SK-N-MC (cell line): ENCODE data around the gene MAX.
A peak's percentile ranks its signal among the peaks of the same experiment; 100 is the strongest.

Experiments used
- DNase-seq: peaks from one replicate; pipeline ENCODE4 v3.0.0-alpha.2; 2011; ENCODE audit warnings: low read depth, low spot score
- H3K27ac ChIP-seq: fragments of 200-600 bp; sonication (generic); 2 replicates; pipeline ENCODE4 v1.5.1; 2016; ENCODE audit warnings: mixed run types
- H3K36me3 ChIP-seq: fragments of 200-600 bp; sonication (generic); 2 replicates; pipeline ENCODE4 v1.6.1; 2017; ENCODE audit warnings: antibody characterized with exemption, low read length, mixed read lengths; ENCODE audit not compliant: insufficient read depth
- H3K4me3 ChIP-seq: fragments of 200-600 bp; sonication (generic); 2 replicates; pipeline ENCODE4 v1.5.1; 2016
- H3K9ac ChIP-seq: fragments of 200-600 bp; sonication (generic); 2 replicates; pipeline ENCODE4 v1.8.0; 2017; ENCODE audit warnings: mixed run types, mixed read lengths; ENCODE audit not compliant: insufficient read length
- H3K9me3 ChIP-seq: fragments of 200-600 bp; sonication (generic); 2 replicates; pipeline ENCODE4 v1.6.1; 2017; ENCODE audit warnings: low read depth, mild to moderate bottlenecking, antibody characterized with exemption, low read length, moderate library complexity, mixed read lengths
- EZH2 ChIP-seq: fragments of 200-600 bp; sonication (generic); IDR thresholded peaks from one replicate; pipeline ENCODE4 v1.6.1; 2017; ENCODE audit warnings: antibody characterized with exemption
- FOXP2 ChIP-seq: optimal IDR thresholded peaks from 2 replicates; pipeline ENCODE3; 2011; ENCODE audit warnings: mild to moderate bottlenecking, moderate library complexity; ENCODE audit not compliant: insufficient read depth; ENCODE audit errors: extremely low read length, control extremely low read depth
- POLR2AphosphoS5 ChIP-seq: IDR thresholded peaks from 2 replicates; pipeline ENCODE4 v1.6.1; 2012; ENCODE audit warnings: mild to moderate bottlenecking, low read depth, low read length, borderline replicate concordance

Gene MAX

DNA sequence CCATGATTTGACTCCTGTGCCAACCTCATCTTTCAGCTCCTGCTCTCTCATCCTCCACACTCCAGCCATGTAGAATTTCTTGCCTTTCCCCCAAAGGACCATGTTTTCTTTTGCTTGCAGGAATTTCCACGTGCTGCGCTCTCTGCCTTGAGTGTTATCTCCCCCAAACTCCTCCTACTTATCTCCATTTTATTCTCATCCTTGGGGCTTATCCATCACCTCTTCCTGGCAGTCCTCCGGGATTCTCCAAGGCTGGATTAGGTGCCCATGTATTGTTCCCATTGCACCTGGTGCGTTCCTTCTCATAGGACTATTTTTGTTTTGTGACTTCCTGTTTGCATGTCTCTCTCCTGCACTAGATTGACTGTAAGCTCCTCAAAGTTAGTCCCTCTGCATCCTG lies 7.0 kb upstream of the MAX start:
- H3K4me3 ChIP-seq: no peak overlapping the region
- no peak overlapping the region for H3K9ac ChIP-seq
- no peak for TF ChIP-seq EZH2
- TF ChIP-seq POLR2AphosphoS5: no peak
- no peak for TF ChIP-seq FOXP2
- no peak overlapping the region for H3K27ac ChIP-seq
- H3K36me3 ChIP-seq: no peaks in the 10 kb centered on the region
- DNase-seq: no peak
- no peaks in the 10 kb centered on the region for H3K9me3 ChIP-seq

DNA sequence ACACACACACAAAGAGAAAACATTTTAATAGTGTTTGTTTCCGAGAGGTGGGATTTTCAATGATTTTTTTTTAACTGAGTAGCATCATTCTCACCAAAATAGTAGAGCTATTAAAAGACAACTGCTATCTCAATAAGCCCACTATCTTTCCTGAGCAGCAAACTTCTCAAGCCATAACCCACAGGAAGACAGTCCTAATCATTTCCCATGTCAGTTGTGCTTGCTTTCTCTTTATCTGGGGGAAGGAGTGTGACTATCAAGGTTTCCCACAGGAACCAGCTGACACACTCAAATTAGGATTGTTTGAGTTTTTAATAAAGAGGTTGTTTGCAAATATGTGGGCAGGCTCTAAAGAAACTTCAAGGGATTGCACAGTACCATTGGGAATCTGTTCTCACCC lies 4.9 kb upstream of the MAX start:
- H3K27ac ChIP-seq: no peak overlapping the region
- H3K36me3 ChIP-seq: no peaks in the 10 kb centered on the region
- no peak overlapping the region for H3K9ac ChIP-seq
- no peaks in the 10 kb centered on the region for H3K9me3 ChIP-seq
- H3K4me3 ChIP-seq: no peak overlapping the region
- DNase-seq: no peak
- TF ChIP-seq POLR2AphosphoS5: no peak
- TF ChIP-seq FOXP2: no peak
- TF ChIP-seq EZH2: no peak

DNA sequence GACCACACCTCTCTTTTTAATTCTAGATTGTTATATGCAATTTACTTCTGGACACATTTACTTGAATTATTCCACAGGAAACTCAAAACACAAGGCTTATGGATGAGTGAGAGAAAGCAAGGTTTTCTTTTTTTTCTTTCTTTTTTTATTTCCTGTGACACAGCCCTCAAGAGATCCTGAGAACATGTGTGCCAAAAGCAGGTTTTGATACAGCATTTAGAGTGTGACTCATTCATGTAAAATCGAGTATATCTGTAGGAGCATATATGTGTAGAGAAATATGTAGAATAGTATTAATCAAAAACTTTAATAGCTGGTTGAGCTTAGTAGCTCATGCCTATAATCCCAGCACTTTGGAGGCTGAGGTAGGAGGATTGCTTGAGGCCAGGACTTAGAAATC lies 4.4 kb upstream of the MAX start:
- no peaks in the 10 kb centered on the region for H3K9me3 ChIP-seq
- H3K4me3 ChIP-seq: no peak overlapping the region
- no peak for TF ChIP-seq EZH2
- TF ChIP-seq POLR2AphosphoS5: no peak
- TF ChIP-seq FOXP2: no peak
- no peak for DNase-seq
- H3K9ac ChIP-seq: no peak overlapping the region
- no peaks in the 10 kb centered on the region for H3K36me3 ChIP-seq
- no peak overlapping the region for H3K27ac ChIP-seq

DNA sequence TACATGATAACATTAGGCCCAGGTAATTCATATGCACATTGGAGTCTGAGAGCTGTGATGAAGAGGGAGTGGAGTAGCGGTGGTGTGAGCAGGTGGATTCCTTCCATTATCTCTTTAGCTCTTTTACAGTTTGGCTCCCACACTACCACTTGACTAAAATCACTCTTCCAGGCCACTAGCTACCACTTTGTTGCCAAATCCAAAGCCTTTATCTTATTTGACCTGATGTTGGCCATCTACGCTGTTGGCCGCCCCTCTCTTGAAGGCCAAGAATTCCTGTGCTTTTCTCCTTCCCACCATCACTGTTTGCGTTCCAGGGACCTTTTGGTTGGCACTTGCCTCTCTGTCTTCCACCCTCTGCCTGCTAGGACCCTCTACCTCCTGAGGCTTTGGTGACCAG lies 4.0 kb upstream of the MAX start:
- no peak for TF ChIP-seq FOXP2
- no peak for TF ChIP-seq EZH2
- TF ChIP-seq POLR2AphosphoS5: no peak
- H3K27ac ChIP-seq: no peak overlapping the region
- DNase-seq: no peak
- H3K4me3 ChIP-seq: no peak overlapping the region
- H3K9me3 ChIP-seq: no peaks in the 10 kb centered on the region
- H3K36me3 ChIP-seq: no peaks in the 10 kb centered on the region
- H3K9ac ChIP-seq: no peak overlapping the region

GRCh38 chr14:65104791-65105190 lies 2.5 kb upstream of the MAX start:
- Histone ChIP-seq H3K9ac (no peak overlapping the region), H3K27ac (no peak overlapping the region), H3K9me3 (no peaks in the 10 kb centered on the region), H3K4me3 (no peak overlapping the region), H3K36me3 (peaks cover 6% of the 10 kb centered on the region; the same call in 1 of the 2 replicates)
- TF ChIP-seq FOXP2 (no peak), EZH2 (no peak)
- DNase-seq: no peak

GRCh38 chr14:65103150-65103760 lies 938 bp upstream of the MAX start:
- DNase-seq: peak; percentile 12
- H3K4me3 ChIP-seq: peak overlapping the region; percentile 89
- H3K27ac ChIP-seq: no peak overlapping the region
- no peaks in the 10 kb centered on the region for H3K9me3 ChIP-seq
- no peak for TF ChIP-seq EZH2
- peaks cover 11% of the 10 kb centered on the region for H3K36me3 ChIP-seq
- peak overlapping the region; percentile 62 for H3K9ac ChIP-seq

DNA sequence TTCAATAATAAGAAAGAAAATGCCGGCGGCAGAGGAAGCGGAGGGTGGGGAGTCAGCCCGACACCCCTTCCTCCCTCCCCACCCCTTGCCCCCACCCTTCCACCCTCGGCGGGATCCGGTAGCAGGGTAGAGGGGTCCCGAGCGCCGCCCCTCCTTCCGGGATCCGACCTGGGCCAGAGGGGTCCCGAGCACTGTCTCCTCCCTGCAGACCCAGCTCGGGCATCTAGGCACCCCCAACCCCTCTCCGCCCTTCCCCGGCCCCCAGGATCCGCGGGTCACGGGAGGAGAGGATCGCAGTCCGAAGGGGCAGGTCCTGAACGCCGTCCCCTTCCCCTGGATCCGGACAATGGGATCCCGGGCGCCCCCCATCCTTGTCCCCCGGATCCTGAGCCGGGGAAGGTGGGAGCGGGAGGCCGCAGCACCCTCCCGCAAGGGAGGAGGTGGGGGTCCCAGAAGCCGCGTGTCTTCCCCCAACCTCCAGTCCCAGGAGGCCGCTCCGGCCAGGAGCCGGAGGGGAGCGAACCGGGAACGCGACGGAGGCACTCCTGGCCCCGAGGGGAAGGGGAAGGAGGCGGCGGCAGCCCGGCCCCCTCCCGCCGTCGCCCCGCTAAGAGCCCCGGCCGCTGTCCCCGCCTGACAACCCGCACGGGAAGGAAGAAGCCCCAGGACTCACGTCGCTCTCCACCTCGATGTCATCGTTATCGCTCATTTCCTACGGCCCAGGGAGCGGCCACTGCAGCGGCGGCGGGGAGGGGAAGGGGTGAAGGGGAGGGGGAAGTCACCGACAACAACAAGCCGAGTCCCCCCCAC lies 481 bp downstream of the MAX start:
- TF ChIP-seq POLR2AphosphoS5: no peak
- no peak for TF ChIP-seq FOXP2
- no peak for TF ChIP-seq EZH2
- H3K9ac ChIP-seq: peak overlapping the region; percentile 88
- H3K9me3 ChIP-seq: no peaks in the 10 kb centered on the region
- DNase-seq: no peak
- H3K27ac ChIP-seq: no peak overlapping the region
- H3K36me3 ChIP-seq: peaks cover 25% of the 10 kb centered on the region
- H3K4me3 ChIP-seq: peak overlapping the region; percentile 83

- DNase-seq: no peak
- peaks cover 25% of the 10 kb centered on the region for H3K36me3 ChIP-seq
- H3K9ac ChIP-seq: peak overlapping the region; percentile 88
- H3K9me3 ChIP-seq: no peaks in the 10 kb centered on the region
- peak overlapping the region; percentile 83 for H3K4me3 ChIP-seq
- no peak overlapping the region for H3K27ac ChIP-seq
- TF ChIP-seq EZH2 (no peak), FOXP2 (no peak), POLR2AphosphoS5 (no peak)
Observed at GRCh38 chr14:65100922-65101541, 1.3 kb downstream of the MAX start.

DNA sequence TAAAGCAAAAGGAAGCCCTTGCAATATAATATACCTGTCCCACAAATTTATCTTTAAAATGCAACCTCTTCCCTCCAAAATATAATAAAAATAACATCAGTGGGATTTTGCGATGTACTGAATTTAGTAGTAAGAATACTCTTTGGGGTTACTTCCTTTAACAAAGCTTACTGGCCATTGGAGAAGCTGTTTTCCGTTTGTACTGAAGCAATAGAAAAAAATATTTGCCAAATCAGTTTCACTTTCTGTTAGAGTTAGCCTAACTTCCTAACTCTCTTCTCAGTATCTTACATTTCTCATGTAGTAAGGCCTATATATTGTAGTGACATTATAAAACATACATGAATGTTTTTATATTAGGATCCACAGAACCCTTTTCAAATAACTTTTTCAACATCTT lies 3.7 kb downstream of the MAX start:
- Histone ChIP-seq H3K9ac (no peak overlapping the region), H3K9me3 (no peaks in the 10 kb centered on the region), H3K27ac (no peak overlapping the region), H3K36me3 (peaks cover 42% of the 10 kb centered on the region), H3K4me3 (no peak overlapping the region)
- DNase-seq: no peak
- TF ChIP-seq FOXP2 (no peak), EZH2 (no peak), POLR2AphosphoS5 (no peak)
